GM18951 (cell line): ENCODE data around the gene SORCS2.

Source experiments
- POLR2A ChIP-seq: IDR thresholded peaks from 4 replicates; pipeline ENCODE4 v1.6.1; 2011; ENCODE audit warnings: mild to moderate bottlenecking; ENCODE audit not compliant: insufficient read length, insufficient read depth; ENCODE audit errors: extremely low read depth
- in situ Hi-C: fragments of 300-500 bp; cut with MboI; formaldehyde crosslinking; loops from one replicate; pipeline ENCODE4 v1.12.0; 2022; ENCODE audit warnings: low sequenced_read_pairs, mixed read lengths, inconsistent platforms; ENCODE audit not compliant: unreplicated experiment

Gene SORCS2

GRCh38 chr4:7710576-7711306 is 518.4 kb downstream of the SORCS2 start:
- TF ChIP-seq POLR2A = no peak
- in situ Hi-C loops = no loop called here

DNA sequence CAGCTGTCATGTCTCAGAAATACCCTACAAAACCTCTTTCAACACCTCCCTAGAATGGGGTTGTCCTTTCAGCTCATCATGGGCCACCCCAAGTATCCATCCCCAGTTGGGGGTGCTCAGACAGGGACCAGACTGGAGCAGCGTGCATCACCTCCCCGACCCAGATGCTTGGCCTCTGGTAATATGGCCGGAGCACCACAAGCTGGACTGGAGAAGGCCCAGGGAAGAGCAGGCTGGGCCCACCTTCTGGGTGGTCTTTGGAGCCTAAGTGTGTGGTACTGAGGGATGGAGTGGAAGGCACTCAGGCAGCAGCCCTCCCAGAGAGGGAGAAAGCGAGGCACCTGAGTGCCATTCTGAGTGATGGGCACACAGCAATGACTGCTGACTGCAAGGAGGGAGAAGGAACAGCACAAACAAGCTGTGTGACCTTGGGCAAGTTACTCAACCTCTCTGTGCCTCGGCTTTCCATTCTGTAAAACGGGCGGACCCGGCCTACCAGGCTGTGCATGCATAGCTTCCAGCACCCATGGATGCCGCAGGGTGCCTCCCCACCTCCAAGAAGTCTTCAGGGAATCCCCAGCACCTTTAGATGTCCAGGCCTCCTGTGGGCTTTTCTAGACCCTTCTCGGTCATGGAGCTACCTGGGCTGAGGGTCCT is 519.1 kb downstream of the SORCS2 start:
- in situ Hi-C loops = no loop called here
- TF ChIP-seq POLR2A = no peak

DNA sequence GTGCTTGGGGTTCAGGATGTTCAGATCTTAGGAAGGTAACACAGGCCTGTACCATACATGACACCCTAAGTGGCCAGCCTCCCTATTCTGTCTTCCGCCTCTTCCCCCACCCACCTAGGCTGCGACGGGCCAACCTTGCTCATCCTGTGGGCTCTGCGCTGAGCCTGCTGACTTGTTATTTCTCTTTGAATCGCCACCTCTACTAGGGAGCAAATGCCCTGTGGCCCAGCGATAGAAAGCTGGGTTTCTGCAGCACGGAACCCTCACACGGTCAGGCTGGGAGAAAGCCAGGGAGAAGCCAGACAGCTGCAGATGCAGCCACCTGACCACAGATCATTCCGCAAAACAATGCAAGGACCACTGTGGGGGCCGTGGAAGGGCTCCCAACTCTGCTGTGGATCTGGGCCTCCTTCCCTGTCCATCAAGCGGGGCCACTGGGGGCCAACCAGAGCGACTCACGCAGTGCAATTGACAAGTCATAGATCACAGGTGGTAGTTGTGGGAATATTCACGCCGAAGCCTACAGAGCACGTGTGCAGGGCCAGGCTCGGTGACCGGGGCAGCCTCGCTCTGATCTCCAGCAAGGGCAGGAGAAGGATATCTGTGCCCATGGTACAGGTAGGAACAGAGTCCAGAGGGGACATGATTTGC is 519.8 kb downstream of the SORCS2 start:
- no peak for TF ChIP-seq POLR2A
- in situ Hi-C loops = no loop called here

- in situ Hi-C loops = no loop called here
Measured at GRCh38 chr4:7713757-7714156, 521.4 kb downstream of the SORCS2 start.

DNA sequence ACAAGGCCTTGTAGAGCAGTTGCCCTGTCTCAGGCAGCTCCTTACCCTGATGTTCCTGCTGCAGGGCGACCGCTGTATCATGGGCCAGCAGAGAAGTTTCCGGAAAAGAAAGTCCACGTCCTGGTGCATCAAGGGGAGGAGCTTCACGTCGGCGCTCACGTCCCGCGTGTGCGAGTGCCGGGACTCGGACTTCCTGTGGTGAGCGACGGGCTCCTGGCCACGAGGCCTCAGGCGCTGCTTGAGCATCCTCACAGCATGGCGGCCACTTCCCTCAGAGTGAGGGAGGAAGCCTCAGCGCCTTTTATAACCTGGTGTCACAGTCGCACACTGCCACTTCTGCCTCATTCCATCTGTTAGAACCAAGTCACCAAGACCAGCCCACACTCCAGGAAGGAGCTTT is 521.8 kb downstream of the SORCS2 start:
- in situ Hi-C loops = no loop called here
- TF ChIP-seq POLR2A = no peak

More at GRCh38 chr4:7713757-7714156, 521.4 kb downstream of the SORCS2 start:
- no peak for TF ChIP-seq POLR2A

GRCh38 chr4:7714738-7715137 is 522.4 kb downstream of the SORCS2 start:
- in situ Hi-C loops = no loop called here
- no peak for TF ChIP-seq POLR2A

DNA sequence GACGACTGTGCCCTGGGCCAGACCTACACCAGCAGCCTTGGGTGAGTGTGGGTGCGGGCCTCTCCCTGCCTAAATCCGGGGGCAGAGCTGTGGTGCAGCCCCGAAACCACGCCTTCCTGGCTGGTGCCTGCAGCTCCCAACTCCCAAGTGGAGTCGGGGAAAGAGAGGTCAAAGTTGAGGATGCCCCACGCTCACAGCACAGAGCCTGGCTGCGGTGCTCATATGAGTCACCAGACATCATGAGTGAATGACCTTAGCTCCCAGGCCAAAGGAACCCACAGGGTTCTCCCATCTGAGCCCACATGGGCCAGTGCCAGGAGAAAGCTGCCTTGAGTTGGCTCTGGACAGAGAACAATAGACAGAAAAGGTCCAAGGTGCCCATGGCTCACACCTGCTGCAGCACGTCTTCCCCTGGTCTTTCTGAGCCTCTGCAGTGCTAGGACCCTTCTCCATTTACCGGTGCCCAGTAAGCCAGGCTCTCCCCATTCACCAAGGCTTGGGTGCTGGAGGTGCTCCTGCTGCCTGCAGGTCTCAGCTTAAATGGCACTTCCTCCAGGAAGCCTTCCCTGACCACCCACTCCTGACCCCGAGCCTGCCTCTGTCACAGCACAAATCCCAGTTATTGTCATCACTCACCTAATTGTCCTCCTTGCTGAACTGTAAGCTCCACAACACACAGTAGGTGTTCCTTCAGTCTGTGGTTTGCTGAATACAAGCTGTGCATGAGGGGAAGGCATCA is 523.1 kb downstream of the SORCS2 start:
- TF ChIP-seq POLR2A = no peak
- in situ Hi-C loops = no loop called here

- in situ Hi-C loops = no loop called here
- TF ChIP-seq POLR2A = no peak
Measured at GRCh38 chr4:7716010-7716721, 523.8 kb downstream of the SORCS2 start.

- in situ Hi-C loops = no loop called here
- TF ChIP-seq POLR2A = no peak
Measured at GRCh38 chr4:7717161-7717560, 524.8 kb downstream of the SORCS2 start.

DNA sequence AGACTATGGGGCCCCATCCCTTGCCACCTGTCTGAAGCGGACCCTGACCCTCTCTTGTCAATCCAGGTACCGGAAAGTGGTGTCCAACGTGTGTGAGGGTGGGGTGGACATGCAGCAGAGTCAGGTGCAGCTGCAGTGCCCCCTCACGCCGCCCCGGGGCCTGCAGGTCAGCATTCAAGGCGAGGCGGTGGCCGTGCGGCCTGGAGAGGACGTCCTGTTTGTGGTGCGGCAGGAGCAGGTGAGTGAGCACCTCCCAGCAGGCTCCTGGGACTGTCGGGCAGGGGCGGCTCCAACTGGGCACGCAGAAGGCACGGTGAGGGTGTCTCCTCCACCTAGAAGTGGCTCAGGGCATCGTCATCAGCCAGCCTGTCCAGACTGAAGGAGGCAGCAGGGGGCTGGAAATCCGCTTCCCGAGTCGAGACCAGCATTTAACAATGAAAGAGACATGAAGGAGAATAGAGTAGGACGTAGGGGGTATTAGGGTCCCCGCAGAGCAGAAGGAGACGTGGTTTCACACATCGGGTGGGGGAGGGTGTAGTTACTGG is 525.7 kb downstream of the SORCS2 start:
- TF ChIP-seq POLR2A = no peak
- in situ Hi-C loops = no loop called here

- in situ Hi-C loops = no loop called here
- no peak for TF ChIP-seq POLR2A
Measured at GRCh38 chr4:7719354-7720174, 527.2 kb downstream of the SORCS2 start.
